ENCODE measurements around the gene CEP112.
"Not testable (repeated sequence)": the region's sequence is repeated elsewhere in the genome, so short reads cannot be mapped to it uniquely, and the experiment has no call there.

Gene CEP112

GRCh38 chr17:66150708-66151107 lies 41.2 kb downstream of the CEP112 start:
- no peak for DNase-seq

DNA sequence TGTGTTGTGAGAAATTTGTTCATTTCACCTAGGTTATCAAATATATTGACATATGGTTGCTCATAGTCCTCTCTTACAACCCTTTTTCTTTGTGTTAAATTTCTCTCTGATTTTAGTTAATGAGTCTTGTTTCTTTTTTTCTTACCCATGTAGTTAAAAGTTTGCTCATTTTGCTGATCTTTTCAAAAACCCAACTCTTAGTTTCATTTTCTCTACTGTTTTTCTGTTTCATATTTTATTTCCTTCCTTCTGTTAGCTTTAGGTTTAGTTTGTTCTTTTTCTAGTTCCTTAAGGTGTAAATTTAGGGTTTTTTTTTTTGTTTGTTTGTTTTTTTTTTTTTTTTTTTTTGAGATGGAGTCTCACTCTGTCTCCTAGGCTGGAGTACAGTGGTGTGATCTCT lies 42.4 kb downstream of the CEP112 start:
- DNase-seq: no peak

- DNase-seq: no peak
Measured at GRCh38 chr17:66146394-66146793, 45.5 kb downstream of the CEP112 start.

DNA sequence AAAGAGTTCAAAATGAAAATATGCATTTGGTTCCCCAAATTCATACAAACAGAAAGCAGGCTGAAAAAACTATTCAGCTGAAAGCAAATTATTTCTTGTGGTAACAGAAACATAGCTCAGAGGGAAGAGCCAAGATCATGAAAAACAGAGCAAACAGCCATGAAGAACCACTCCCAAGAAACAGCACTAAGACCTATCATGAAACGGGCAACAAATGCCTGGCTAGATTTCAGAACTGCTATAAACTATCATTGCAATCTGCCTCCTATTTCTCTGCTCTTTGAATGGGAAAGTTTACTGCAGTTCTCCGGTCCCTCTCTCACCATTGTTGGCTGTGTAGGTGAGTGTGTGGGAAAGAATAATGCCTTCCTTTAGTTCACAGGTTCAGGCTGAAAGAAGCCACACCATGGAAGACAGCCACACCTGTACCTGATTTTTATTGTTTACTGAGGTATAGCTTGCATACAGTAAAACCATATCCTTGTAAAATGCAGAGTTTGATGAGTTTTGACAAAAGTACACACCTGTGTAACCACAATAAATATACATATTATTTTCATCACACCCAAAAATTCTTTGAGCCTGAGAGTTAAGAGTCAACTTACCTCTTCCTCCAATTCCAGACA lies 48.2 kb downstream of the CEP112 start:
- DNase-seq: no peak

DNA sequence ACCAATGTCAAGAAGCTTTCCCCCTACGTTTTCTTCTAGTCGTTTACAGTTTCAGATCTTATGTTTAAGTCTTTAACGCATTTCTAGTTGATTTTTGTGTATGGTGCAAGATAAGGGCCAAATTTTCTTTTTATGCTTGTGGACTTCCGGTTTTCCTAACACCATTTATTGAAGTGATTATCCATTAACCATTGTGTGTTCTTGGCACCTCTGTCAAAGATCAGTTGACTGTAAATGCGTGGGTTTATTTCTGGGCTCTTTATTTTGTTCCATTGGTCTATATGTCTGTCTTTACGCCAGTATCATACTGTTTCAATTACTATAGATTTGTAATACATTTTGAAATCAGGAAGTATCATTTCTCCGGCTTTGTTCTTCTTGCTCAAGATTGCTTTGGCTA lies 49.5 kb downstream of the CEP112 start:
- no peak for DNase-seq

GRCh38 chr17:66138120-66138519 lies 53.8 kb downstream of the CEP112 start:
- DNase-seq: no peak

GRCh38 chr17:66135896-66136295 lies 56.0 kb downstream of the CEP112 start:
- no peak for DNase-seq

DNA sequence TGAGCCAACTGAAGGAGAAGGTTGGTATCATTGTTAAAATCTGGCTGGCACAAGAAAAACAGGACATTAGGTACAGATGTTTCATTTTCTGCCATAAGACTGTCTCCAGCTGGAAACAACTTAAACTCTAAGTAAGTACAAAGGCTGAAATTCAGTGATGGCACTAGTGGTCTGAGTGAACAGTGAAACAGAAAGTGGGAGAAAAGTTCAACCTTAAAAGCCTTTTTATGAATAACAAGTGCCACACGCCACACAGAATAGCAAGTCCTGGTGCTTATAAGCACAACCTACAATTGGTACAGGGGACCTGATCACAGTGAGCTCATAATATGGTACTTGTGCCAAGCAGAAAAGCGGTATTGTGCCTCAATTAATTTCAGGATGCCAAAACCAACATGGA lies 56.7 kb downstream of the CEP112 start:
- DNase-seq: no peak

DNA sequence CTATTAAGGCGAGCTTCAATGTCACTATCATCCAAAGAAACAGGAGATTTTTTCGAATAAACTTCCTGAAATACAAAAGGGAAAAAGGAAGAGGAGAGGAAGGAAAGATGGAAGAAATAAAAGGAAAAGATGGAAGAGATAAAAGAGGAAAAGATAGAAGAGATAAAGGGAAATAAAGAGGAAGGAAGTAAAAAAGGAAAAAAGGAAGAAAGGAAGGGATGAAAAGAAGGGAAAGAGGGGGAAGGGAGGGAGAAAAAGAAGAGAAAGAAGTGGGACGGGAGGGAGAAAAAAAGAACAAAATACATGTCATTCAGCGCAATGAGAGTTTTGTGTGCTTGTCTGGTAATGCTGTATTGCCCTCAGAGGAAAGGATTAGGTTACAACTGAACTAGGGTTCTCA lies 62.2 kb downstream of the CEP112 start:
- DNase-seq: no peak

DNA sequence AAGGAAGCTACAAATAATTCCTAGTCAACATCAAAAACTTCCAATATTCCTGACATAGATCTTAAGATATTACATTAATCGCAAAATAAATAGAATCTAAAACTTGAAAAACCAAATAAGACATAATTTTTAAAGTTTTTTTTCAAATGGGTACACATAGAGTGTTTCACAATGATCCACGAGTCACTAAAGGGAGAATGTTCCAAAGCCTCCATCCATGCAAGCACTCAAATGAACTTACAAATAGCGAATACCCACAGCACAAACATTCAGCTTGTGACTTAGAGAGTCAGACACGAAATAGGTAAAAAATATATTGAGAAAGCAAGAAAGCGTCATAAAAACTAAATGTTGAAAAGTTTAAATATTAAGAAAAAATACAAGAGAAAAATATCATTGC lies 65.7 kb downstream of the CEP112 start:
- DNase-seq: no peak

- DNase-seq: no peak
Measured at GRCh38 chr17:66123163-66123562, 68.8 kb downstream of the CEP112 start.

- DNase-seq: no peak
Measured at GRCh38 chr17:66115246-66115645, 76.7 kb downstream of the CEP112 start.

DNA sequence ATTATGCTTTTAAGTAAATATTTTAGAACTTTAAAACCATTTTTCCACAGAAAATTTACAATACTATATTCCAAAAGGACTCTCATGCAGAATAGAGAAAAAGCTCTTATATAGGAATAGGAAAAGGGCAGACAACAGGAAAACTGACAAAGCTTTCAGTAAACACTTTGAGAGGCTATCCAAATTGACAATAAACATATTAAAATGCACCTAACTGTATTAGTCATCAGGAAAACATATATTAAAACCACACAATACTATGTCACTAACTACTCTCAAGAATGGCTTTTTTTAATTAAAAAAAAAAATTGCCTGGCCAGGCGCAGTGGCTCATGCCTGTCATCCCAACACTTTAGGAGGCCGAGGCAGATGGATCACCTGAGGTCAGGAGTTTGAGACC lies 77.3 kb downstream of the CEP112 start:
- DNase-seq: no peak

DNA sequence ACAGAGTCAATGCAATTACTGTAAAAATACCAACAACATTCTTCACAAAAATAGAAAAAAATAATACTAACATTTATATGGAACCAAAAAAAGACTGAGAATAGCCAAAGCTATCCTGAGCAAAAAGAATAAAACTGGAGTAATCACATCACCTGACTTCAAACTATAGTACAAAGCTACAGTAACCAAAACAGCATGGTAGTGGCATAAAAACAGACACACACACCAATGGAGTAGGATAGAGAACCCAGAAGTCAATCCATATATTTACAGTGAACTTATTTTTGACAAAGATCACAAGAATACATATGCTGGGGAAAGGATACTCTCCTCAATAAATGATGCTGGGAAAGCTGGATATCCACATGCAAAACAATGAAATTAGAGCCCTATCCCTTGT lies 84.2 kb downstream of the CEP112 start:
- DNase-seq: no peak

- no peak for DNase-seq
Measured at GRCh38 chr17:66098040-66098439, 93.9 kb downstream of the CEP112 start.

DNA sequence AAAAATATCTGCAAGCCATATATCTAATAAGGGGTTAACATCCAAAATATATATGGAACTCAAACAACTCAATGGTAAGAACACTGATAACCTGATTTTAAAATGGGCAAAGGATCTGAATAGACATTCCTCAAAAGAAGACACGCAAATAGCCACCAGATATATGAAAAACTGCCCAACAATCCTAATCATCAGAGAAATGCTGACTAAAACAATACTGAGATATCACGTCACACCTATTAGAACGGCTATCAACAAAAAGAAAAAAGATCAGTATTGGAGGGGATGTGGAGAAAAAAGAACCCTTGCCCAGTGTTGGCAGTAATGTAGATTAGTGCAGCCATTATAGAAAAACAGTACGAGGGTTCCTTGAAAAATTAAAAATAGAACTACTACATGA lies 97.2 kb downstream of the CEP112 start:
- DNase-seq: no peak

DNA sequence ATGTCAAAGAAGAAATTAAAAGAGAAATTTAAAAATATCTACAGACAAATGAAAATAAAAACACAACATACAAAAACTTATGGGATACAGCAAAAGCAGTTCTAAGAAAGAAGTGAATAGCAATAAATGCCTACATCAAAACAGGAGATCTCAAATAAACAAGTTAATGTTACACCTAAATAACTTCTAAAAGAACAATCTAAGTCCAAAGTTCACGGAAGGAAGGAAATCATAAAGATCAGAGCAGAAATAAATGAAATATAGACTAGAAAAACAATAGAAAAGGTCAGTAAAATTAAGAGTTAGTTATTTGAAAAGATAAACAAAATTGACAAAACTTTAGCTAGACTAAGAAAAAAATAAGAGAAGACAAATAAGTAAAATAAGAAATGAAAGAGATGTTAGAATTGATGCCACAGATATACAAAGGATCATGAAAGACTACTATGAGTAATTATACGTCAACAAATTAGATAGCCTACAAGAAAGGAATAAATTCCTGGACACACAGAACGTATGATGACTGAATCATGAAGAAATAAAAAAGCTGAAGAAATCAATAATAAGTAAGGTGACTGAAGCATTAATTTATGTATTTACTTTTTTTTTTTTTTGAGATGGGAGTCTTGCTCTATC lies 100.4 kb downstream of the CEP112 start:
- DNase-seq: no peak

GRCh38 chr17:66089764-66090163 lies 102.2 kb downstream of the CEP112 start:
- DNase-seq: no peak

DNA sequence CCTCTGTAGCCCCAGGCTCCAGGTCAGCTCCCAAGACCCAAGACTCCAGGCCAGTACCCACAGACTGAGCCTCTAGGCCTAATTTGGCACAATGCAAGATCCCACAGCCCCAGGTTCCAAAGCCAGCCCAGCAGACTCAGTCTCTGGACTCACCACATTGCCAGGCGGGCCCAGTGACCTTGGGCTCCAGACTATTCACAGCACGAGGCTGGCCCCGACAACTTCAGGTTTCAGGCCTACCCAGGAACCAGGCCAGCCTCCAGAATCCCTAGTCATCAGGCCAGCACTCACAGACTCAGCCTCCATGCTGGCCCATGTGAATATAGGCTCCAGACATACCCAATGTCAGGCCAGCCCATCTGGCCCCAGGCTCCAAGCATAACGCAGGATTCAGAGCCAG lies 103.8 kb downstream of the CEP112 start:
- no peak for DNase-seq

- DNase-seq: no peak
Measured at GRCh38 chr17:66087073-66087472, 104.9 kb downstream of the CEP112 start.

- DNase-seq: no peak
Measured at GRCh38 chr17:66085221-66085620, 106.7 kb downstream of the CEP112 start.

DNA sequence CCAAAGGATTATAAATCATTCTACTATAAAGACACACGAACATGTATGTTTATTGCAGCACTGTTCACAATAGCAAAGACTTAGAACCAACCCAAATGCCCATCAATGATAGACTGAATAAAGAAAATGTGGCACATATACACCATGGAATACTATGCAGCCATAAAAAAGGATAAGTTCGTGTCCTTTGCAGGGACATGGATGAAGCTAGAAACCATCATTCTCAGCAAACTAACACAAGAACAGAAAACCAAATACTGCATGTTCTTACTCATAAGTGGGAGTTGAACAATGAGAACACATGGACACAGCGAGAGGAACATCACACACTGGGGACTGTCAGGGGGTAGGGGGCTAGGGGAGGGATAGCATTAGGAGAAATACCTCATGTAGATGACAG lies 111.3 kb downstream of the CEP112 start:
- DNase-seq: not testable (repeated sequence)

DNA sequence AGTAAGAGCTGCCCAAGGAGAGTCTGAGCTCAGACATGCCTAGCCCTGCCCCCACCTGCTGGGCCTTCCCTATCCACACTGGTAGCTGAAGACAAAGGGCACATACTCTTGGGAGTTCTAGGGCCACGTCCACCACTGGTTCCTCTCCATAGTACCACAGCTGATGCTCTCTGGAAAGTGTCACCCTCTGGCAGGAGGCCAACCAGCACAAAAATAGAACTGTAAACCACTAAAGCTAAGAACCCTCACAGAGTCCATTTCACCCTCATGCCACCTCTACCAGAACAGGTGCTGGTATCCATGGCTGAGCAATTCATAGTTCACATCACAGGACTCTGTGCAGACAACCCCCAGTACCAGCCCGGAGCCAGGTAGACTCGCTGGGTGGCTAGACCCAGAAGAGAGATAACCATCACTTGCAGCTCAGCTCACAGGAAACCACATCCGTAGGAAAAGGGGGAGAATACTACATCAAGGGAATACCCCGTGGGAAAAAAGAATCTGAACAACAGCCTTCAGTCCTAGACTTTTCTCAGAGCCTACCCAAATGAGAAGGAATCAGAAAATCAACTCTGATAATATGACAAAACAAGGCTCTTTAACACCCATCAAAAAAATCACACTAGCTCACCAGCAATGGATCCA lies 115.3 kb downstream of the CEP112 start:
- no peak for DNase-seq

- no peak for DNase-seq
Measured at GRCh38 chr17:66073384-66073783, 118.5 kb downstream of the CEP112 start.

GRCh38 chr17:66063686-66064085 lies 128.2 kb downstream of the CEP112 start:
- DNase-seq: no peak
